GM19372 (cell line): ENCODE results near the gene SYNJ2.

Experiments
- ATAC-seq: cut with Tn5 transposase; IDR thresholded peaks from one replicate; pipeline ENCODE4 v1.9.1; 2021; ENCODE audit warnings: mild to moderate bottlenecking, low read depth, moderate library complexity; ENCODE audit not compliant: unreplicated experiment

Gene SYNJ2

DNA sequence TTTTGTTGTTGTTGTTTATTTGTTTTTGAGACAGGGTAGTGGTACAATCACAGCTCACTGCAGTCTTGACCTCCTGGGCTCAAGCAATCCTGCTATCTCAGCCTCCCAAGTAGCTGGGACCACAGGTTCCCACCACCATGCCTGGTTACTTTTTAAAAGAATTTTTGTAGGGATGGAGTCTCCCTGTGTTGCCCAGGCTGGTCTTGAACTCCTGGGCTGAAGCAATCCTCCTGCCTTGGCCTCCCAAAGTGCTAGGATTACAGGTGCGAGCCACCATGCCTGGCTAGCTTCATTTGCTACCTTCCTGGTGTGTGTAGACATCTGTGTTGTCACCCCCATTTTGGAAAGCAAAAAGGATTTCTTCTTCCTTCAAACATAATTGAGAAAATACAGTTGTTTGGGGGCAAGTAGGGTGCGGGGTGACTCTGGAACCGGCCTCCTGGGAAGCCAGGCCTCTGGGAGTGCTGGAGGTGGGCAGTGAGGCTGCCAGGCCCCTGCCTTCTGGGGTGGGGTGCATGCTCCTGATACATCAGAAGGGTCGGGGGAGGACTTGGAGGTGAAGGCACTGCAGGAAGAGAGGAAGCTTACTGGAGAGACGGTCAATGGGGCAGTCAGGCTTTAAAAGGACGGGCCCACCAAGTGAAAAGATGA is 28.4 kb downstream of the SYNJ2 start:
- no peak for ATAC-seq

DNA sequence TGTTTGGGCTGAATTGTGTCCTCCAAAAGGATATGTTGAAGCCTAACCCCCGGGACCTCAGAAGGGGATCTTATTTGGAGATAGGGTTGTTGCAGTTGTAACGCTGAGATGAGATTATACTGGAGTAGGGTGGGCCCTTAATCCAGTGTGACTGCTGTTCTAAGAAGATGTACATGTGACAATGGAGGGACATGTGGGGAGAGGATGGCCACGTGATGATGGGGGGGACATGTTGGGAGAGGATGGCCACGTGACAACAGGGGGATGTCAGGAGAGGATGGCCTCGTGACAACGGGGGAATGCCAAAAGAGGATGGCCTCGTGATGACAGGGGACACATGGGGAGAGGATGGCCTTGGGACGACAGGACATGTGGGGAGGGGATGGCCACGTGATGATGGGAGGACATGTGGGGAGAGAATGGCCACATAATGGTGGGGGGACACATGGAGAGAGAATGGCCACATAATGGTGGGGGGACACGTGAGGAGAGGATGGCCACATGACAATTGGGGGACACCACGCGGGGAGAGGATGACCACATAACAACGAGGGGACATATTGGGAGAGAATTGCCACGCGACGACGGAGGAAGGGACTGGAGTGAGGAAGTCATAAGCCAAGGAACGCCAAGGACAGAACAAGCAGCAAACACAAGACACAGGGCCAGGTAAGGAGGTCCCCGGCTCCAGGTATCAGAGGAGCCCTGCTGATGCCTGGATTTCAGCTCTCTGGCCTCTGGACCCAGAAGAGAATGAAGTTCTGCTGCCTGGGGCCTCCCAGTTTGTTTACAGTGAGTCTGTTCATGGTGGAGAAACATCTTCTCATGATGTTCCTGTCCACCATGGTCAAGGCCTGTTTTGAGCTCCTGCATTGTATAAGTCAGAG is 29.2 kb downstream of the SYNJ2 start:
- no peak for ATAC-seq

DNA sequence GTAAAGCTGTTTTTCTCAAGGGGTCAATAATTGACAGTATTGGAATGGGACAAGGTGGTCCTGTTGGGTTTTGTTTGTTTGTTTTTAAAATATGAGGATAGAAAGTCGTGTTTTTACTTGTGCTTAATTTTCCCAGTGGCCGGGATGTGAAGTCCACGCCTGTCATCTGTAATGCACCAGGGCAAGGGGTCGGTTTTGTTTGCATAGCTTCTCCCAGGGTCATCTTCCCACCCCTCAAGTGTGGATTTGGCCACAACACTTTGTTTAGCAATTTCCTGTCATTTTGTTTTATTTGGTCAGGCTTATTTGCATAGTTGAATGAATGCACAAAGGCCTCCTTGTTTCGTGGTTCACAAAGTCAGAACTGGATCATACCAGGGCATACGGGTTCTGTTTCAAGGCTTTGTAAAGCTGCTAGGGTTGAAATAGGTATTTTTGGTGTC is 29.8 kb downstream of the SYNJ2 start:
- ATAC-seq, result no peak

DNA sequence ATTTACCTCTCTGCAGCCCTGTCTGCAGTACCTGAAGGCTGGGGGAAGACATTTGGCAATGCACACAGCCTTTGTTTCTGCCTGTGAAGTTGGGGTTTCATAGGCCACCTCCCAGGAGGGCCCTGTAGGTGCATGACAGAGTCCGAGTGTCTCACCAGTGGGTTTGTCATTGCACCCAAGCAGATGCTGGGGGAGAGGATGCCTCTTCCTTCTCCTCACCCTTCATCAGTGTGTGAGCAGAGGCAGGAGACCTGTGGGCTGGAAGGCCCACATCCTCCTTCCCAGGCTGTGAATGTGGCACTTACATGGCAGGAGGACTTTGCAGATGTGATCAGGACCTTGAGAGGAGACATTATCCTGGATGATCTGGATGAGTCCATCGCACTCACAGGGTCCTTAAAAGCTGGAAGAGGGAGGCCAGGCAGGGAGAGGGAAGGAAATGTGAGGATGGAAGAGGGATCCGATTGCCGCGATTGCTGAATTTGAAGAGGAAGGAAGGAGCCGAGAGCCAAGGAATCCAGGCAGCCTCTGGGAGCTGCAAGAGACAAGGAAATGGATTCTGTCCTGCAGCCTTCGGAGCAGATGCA is 30.4 kb downstream of the SYNJ2 start:
- ATAC-seq, result no peak

DNA sequence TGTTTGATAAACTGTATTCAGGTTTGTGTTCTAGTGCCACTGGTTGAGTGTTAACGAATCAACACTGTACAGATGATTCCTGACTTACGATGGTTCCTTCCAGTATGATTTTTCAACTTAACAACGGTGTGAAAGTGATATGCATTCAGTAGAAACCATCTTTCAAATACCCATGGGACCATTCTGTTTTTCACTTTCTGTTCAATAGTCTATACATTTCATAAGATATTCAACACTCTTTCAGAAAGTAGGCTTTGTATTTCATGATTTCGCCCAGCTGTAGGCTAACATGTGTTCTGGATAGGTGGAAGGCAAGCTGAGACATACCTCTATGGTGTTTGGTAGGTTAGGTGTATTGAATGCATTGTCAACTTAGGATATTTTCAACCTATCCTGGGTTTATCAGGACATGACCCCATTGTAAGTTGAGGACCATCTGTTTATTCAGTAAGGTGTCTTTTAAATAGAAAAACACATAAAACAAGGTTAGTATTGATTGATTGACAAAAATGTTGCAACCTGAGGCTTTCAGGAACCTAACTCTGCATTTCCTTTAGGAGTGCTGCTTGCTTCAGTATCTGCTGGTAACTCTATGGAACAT is 32.3 kb downstream of the SYNJ2 start:
- no peak for ATAC-seq

DNA sequence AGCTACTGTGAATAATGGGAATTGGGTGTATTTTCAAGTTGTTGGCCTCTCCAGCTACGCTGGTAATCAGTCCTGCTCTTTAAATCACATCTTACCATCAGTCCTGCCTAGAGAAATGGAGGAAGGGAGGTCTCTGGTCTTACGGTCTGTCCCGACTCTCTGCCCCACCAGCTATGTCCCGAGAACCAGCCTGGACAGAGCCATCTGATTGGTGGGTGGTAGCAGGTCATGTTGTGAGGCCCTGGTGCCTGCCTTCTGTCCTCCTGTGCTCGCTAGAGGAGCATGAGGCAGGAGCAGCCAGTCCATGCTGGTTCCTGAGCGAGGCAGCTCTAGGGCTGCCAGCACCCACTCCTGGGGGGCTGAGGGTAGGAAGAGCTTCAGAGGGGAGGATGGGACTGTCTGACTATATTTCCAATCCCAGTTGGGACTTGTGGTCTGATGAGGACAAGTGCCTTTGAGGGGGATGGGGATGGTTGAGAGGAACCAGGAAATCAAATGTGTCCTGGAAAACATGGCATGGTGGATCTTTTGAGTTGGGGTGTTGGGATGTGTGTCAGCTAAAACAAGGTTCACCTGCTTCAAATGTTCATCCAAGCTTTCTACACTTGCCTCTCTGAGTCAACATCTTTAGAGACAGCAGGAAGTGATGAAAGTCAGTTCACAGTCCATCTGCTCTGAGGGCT is 33.0 kb downstream of the SYNJ2 start:
- no peak for ATAC-seq

DNA sequence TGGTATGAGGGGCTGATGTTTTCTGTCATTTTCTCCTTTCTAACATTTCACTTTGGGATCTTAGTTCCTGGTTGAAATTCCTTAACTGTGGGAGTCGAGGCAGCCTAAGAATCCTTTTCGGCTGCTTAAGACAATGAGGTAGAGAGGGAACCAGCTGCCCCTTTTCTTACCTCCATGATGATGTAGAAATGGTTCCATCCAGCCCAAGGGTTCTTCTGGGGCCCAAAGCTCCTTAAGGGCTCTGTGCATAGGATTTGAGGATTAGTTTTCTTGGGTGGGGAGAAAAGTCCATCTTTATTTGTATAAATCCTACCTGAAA is 33.5 kb downstream of the SYNJ2 start:
- ATAC-seq, result no peak

DNA sequence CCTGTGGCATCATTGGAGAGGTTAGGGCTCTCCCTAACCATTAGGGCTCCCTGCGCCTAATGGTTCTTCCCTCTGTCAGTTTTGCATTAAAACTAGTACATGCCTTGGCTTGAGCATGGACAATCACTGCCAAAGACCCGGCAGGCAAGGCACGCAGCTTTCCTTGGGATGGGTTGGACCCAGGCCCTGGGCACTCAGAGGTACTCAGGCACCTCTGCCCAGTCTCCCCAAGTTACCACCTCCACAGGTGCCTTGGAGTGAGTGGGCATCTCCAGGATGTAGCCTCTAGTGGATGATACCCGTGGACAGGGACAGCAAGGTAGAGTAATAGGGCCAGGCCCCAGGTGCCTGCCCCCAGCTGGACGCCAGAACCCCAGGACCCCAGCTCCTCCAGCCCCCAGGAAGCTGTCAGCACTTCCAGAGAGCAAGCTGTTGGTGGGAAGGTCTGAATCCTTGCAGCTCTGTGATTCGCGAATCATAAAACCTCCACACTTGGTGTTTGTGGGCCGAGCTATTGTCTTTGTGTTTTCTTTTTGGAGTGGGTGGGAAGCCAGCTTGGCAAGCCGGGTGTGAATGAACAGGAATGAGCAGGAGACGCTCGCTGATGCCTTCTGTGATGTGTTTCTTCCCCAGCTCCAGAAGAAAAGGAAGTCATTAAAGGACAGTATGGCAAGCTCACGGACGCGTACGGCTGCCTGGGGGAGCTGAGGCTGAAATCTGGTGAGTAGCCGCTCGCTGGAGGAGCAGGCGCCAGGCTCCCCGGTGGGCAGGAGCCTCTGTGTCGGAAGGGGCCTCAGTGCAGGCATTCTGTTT is 35.1 kb downstream of the SYNJ2 start:
- ATAC-seq, result no peak

DNA sequence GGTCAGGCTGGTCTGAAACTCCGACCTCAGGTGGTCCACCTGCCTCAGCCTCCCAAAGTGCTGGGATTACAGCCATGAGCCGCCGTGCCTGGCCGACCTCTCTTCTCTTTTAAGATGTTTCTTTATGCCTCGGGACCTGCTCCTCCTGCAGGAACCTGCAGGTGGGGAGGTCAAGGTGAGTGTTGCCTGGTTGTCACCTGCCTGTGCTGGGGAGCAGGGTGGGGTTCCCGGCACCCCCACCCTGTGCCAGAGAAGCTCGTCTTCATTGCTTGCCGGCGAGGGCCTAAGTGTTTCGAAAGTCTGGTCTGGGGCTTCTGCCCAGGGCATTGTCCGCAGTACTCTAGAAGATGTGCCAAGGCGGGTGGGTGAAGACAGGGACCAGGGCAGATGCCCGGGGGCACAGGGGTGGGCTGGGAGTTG is 36.0 kb downstream of the SYNJ2 start:
- no peak for ATAC-seq

DNA sequence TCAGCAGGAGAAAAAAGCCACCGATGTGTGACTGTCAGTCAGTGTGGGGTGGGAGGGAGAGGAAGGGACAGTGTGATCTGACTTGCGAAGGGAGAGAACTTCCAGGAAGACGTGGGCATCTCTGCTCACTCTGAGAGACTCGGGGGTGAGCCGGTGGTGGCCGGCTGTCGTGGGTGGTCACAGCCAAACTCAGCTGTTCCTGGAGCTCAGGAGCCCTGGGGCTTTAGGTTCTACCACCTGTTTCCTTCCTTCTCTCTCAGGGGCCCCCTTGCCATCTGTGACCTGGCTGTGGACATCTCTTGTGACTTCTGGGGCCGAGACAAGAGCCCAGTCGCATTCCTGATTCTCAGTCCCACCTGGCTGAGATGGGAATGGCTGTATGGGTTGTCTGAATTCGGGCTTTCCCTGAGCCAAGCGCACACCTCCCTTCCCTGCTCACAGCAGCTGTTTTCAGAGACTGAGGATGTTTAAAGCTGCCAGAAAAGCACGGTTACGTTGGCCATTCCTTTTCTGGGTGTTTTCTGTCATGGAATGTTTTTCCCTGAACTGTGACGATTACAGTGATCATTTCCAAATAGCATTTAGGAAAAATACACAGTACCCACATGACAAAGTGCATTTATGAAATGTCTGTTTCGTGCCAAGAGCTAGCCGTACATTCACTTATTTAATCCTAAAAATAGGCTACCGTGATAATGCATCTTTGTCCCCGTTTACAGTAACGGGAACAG is 36.5 kb downstream of the SYNJ2 start:
- ATAC-seq, result no peak

DNA sequence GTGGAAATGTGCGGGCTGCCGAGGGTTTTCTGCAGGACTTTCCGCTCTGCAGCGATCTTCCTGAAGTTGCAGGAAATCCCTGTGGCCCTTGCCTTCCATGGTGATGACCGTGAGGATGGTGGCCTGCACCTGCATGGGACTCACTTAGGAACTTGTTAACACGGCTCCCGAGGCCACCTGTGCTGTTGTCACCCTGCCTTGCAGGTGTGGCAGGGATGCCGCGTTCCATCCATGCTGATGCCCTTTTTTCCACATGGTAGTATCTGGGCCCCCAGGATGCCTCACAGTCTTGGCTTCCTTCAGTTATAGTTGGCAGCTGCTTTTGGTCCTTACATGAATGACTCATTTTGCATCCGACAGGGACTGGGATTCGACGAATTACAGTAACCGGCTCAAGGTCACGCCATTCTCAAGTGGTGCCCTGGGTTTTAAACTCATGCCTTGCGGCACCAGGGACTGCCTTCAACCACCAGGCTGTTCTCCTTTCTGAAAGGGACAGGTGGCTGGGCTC is 37.2 kb downstream of the SYNJ2 start:
- no peak for ATAC-seq

DNA sequence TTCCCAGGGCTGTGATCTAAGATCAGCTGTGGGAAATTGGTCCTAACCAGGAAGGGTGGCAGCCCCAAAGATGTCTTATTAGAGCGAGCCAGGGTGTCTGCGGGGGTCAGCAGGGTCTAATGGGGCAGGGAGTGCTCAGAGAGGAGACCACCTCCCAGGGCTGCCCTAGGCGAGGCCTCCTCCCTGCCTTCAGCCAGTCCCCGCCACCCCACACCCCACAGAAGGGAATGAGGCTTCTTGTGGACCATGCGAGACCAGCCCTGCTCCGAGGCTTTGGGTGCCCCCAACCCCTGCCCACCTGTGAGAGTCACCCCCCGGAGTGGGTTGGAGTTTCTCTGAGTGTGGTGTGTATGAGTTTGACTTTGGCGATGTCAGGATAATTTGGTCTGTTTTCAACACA is 37.8 kb downstream of the SYNJ2 start:
- ATAC-seq, result no peak

DNA sequence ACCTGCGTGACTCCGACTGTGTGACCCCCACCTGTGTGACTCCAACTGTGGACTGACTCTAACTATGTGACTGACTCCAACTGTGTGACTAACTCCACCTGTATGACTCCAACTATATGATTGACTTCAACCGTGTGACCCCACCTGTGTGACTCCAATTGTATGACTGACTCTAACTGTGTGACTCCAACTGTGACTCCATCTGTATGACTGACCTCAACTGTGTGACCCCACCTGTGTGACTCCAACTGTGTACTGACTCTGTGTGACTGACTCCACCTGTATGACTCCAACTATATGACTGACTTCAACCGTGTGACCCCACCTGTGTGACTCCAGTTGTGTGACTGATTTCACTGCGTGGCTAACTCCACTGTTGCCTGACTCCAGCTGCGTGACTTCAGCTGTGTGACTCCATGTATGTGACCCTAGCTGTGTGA is 38.6 kb downstream of the SYNJ2 start:
- ATAC-seq, result no peak

DNA sequence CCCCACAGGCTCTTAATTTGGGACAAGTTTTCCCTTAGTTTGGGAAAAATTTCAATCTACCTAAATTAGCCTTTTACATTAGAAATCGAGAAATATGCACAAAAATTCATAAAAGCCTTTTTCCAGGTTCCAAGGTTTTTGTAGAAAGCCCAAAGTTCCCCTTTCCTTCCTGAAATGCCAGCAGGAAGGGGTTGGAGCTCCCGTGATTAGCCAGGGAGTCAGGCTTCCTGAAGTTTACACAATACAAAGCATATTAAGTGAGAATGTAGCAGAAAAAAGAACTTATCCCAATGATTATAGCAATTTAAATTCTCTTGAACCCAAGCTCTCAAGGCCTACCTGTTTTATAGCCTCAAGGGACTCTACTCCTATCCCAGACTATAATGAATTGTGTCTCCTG is 39.1 kb downstream of the SYNJ2 start:
- ATAC-seq, result no peak

DNA sequence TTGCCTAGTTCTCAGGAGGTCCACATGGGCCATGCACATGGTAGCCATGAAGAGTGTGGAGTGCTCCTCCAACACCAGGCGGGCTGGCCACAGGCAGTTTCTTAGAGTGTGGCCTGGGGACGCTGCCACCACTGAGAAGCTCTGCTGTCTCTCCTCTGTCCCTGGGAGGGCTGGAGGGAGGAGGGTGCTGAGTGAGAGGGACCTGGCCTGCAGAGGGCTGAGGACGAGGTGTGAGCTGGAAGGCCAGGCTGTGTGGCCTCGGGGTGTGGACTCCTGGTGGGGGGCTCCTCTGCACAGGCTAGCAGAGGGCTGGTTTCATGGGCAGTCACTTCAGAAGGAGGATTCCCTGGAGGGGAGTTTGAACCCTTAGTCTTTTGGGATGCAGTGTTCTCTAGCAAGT is 39.7 kb downstream of the SYNJ2 start:
- no peak for ATAC-seq

DNA sequence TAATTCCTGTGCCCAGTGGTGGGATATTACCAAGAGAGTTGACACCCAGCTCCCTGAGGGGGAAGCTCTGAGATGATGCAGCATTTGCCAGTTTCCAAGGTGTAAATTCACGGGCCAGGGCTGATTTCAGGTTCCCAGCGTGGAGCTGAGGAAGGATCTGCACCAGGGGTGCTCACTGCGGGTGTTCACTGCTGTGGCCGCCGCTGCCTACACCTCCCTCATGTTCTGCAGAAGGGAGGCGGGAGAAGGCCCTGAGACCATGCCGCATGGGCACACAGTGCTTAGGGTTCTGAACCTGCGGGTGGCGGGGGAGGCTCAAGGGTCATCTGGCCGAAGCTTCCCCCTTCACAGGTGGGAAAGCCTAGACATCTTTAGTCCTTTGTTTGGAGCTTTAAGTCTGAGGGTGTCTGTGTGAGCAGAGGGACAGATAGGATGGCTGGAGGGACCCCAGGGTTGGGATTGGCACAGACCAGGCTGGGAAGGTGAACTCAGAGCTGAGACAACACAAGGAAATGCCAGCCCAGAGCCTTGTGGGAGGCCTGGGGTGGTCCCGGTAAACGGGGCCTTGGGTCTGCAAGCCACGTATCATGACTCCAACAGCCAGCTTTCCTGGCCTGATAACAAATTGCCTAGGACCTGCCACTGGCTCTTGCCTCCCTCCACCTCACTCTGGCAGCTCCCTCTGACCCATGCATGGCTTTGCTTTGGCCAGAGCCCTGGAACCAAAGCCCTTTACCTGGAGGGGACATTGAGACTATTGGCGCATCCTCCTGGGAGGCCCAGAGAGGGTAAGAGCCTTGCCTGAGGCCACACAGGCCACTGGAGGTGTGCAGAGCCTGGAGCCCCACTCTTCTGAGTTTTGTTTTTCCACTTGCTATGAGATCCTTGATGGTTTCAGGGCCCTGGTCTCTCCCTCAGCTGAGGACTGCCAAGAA is 40.4 kb downstream of the SYNJ2 start:
- ATAC-seq, result no peak

DNA sequence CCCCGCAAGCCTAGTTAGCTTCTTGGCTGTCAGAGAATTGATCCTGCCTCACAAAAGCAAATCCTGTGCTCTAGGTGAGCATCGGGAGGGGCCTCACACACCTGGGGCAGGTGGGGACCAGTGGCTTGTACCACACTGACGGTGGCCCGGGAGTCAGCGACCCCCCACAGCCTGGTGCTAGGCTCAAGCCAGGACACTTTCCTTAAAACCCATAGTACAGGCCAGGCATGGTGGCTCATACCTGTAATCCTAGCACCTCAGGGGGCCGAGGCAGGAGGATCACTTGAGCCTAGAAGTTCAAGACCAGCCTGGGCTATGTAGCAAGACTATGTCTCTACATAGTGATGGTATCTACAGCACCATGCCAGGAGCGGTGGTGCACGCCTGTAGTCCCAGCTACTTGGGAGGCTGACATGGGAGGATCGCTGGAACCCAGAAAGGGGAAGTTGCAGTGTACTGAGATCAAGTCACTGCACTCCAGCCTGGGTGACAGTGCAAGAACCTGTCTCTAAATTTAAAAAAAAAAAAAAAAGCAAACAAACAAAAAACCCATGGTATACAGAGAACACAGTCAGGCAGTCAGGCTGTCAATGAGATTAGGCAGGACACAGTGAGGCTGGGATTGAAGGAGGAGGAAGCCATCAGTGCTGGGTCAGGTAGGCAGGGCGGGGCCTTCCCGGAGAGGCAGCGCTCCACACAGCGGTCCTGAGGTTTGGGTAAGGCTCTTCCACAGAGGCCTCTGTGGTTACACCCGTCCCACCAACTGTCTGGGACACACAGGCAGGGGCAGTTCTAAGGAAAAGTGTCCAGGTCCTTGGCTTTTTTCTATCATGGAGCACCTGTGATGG is 41.3 kb downstream of the SYNJ2 start:
- ATAC-seq, result no peak
